GM10266 (cell line): ENCODE results near the gene ROR2.

Source experiments
- DNase-seq: peaks from one replicate; pipeline ENCODE4 v3.0.0; 2012; ENCODE audit errors: extremely low spot score
- CTCF ChIP-seq: IDR thresholded peaks from 2 replicates; pipeline ENCODE4 v1.5.1; 2012; ENCODE audit warnings: mild to moderate bottlenecking, low read depth; ENCODE audit not compliant: control insufficient read depth, insufficient read depth; ENCODE audit errors: missing control alignments

The ROR2 gene

GRCh38 chr9:91735049-91735448, 215.0 kb downstream of the ROR2 start:
- TF ChIP-seq CTCF, result no peak

GRCh38 chr9:91734371-91734981, 215.6 kb downstream of the ROR2 start:
- peak; percentile 84 for DNase-seq

More at GRCh38 chr9:91735049-91735448, 215.0 kb downstream of the ROR2 start:
- DNase-seq, result no peak

GRCh38 chr9:91733006-91733624, 216.9 kb downstream of the ROR2 start:
- no peak for DNase-seq
- TF ChIP-seq CTCF, result no peak

More at GRCh38 chr9:91734371-91734981, 215.6 kb downstream of the ROR2 start:
- TF ChIP-seq CTCF, result peak; percentile 97

GRCh38 chr9:91732187-91733005, 217.6 kb downstream of the ROR2 start:
- DNase-seq, result peak; percentile 50
- no peak for TF ChIP-seq CTCF

- no peak for TF ChIP-seq CTCF
- DNase-seq, result no peak
Measured at GRCh38 chr9:91730806-91731205, 219.2 kb downstream of the ROR2 start.

GRCh38 chr9:91729558-91729842, 220.5 kb downstream of the ROR2 start:
- no peak for TF ChIP-seq CTCF
- no peak for DNase-seq

- TF ChIP-seq CTCF, result no peak
- DNase-seq, result no peak
Measured at GRCh38 chr9:91727972-91728371, 222.1 kb downstream of the ROR2 start.
